DND-41 (cell line): Measurements from ENCODE around the gene SIX1.

ENCODE experiments used
- CTCF ChIP-seq: IDR thresholded peaks from 2 replicates; pipeline ENCODE4 v1.5.1; 2012; ENCODE audit warnings: borderline replicate concordance, low read length, moderate library complexity, mild to moderate bottlenecking; ENCODE audit not compliant: poor library complexity, severe bottlenecking; ENCODE audit errors: extremely low read depth
- EZH2 ChIP-seq: IDR thresholded peaks from 3 replicates; pipeline ENCODE4 v1.6.1; 2012; ENCODE audit warnings: borderline replicate concordance, low read depth, mild to moderate bottlenecking, moderate library complexity, low read length, inconsistent platforms; ENCODE audit not compliant: severe bottlenecking

GRCh38 chr14:60662982-60663381 is 13.7 kb upstream of the SIX1 start:
- no peak for TF ChIP-seq CTCF
- no peak for TF ChIP-seq EZH2
